WERI-Rb-1 (cell line): ENCODE measurements around the gene PFAS.
A peak's percentile ranks its signal among the peaks of the same experiment; 100 is the strongest.

ENCODE experiments used
- DNase-seq: peaks from one replicate; pipeline ENCODE4 v3.0.0-alpha.2; 2020
- H3K27ac ChIP-seq: fragments of 250-450 bp; sonication (Bioruptor Pico); 2 replicates; pipeline ENCODE4 v1.5.1; 2020; ENCODE audit warnings: mild to moderate bottlenecking, moderate library complexity
- H3K27me3 ChIP-seq: fragments of 250-450 bp; sonication (Bioruptor Pico); 2 replicates; pipeline ENCODE4 v1.5.1; 2021; ENCODE audit warnings: mild to moderate bottlenecking, low read depth, moderate library complexity; ENCODE audit not compliant: insufficient read depth, severe bottlenecking
- H3K36me3 ChIP-seq: fragments of 250-450 bp; sonication (Bioruptor Pico); 2 replicates; pipeline ENCODE4 v1.5.1; 2020; ENCODE audit warnings: mild to moderate bottlenecking, moderate library complexity
- H3K4me3 ChIP-seq: 2 replicates; pipeline ENCODE4 v1.5.1; 2011; ENCODE audit warnings: low read depth, mild to moderate bottlenecking, control low read depth, low read length
- H3K9me3 ChIP-seq: fragments of 250-450 bp; sonication (Bioruptor Pico); 2 replicates; pipeline ENCODE4 v1.5.1; 2021; ENCODE audit warnings: mild to moderate bottlenecking, moderate library complexity; ENCODE audit not compliant: severe bottlenecking
- CTCF ChIP-seq: IDR thresholded peaks from 2 replicates; pipeline ENCODE4 v1.5.1; 2011; ENCODE audit warnings: low read depth, mild to moderate bottlenecking, control low read depth, inconsistent platforms, low read length

Gene PFAS

GRCh38 chr17:8272421-8272820, 23.3 kb downstream of the PFAS start:
- Histone ChIP-seq H3K27me3 (no peaks in the 10 kb centered on the region), H3K9me3 (no peaks in the 10 kb centered on the region), H3K36me3 (peaks cover 21% of the 10 kb centered on the region), H3K27ac (no peak overlapping the region), H3K4me3 (no peak overlapping the region)
- DNase-seq, result no peak
- no peak for TF ChIP-seq CTCF

GRCh38 chr17:8273884-8274444, 24.9 kb downstream of the PFAS start:
- Histone ChIP-seq H3K4me3 (no peak overlapping the region), H3K9me3 (no peaks in the 10 kb centered on the region), H3K27ac (no peak overlapping the region), H3K36me3 (peaks cover 14% of the 10 kb centered on the region), H3K27me3 (no peaks in the 10 kb centered on the region)
- no peak for DNase-seq
- no peak for TF ChIP-seq CTCF

GRCh38 chr17:8274816-8275215, 25.7 kb downstream of the PFAS start:
- no peaks in the 10 kb centered on the region for H3K27me3 ChIP-seq
- H3K36me3 ChIP-seq, result peaks cover 6% of the 10 kb centered on the region
- no peak for DNase-seq
- no peak for TF ChIP-seq CTCF
- H3K27ac ChIP-seq, result peak overlapping the region; percentile 73
- H3K9me3 ChIP-seq, result no peaks in the 10 kb centered on the region
- no peak overlapping the region for H3K4me3 ChIP-seq

GRCh38 chr17:8275421-8276290, 26.6 kb downstream of the PFAS start:
- Histone ChIP-seq H3K27me3 (no peaks in the 10 kb centered on the region), H3K27ac (peak overlapping the region; percentile 73), H3K36me3 (peaks cover 6% of the 10 kb centered on the region), H3K9me3 (no peaks in the 10 kb centered on the region), H3K4me3 (no peak overlapping the region)
- TF ChIP-seq CTCF, result no peak
- peak; percentile 51 for DNase-seq

- no peak overlapping the region for H3K27ac ChIP-seq
- peaks cover 2% of the 10 kb centered on the region; the same call in 1 of the 2 replicates for H3K36me3 ChIP-seq
- DNase-seq, result no peak
- H3K9me3 ChIP-seq, result no peaks in the 10 kb centered on the region
- no peak for TF ChIP-seq CTCF
- H3K27me3 ChIP-seq, result no peaks in the 10 kb centered on the region
- no peak overlapping the region for H3K4me3 ChIP-seq
Measured at GRCh38 chr17:8277317-8277716, 28.2 kb downstream of the PFAS start.
